MCF 10A (cell line): ENCODE results near the gene PIGT. TPM values are rescaled to one million over a fixed set of nuclear protein-coding genes. Genes with fewer than 3 reads are reported as not detected.

Source experiments
- BruUV-seq: library from RNA; stranded (reverse); fragments of 400-500 nt; replicated peaks from 2 replicates; lab custom pipeline; 2021; lab: Mats Ljungman, UMichigan
- CTCF ChIA-PET: fragments of 300-600 bp; sonication (Branson Sonifier 250); formaldehyde crosslinking; extraction: SDS; loops from one replicate; lab custom pipeline; 2021; ENCODE audit warnings: antibody characterized with exemption, inconsistent platforms; lab: Yijun Ruan, JAX
- POLR2A ChIA-PET: fragments of 300-600, 350-650 bp; sonication (Branson Sonifier 250); formaldehyde crosslinking; extraction: SDS; loops from one replicate; lab custom pipeline; 2020; ENCODE audit warnings: antibody characterized with exemption, inconsistent platforms; lab: Yijun Ruan, JAX
- DNase-seq: peaks from one replicate; pipeline ENCODE4 v3.0.0-alpha.2; 2018; ENCODE audit not compliant: unreplicated experiment
- H3K27ac Mint-ChIP-seq: one replicate; pipeline ENCODE4 v1.8.0; 2022; ENCODE audit warnings: mild to moderate bottlenecking, low read depth, mixed read lengths; ENCODE audit not compliant: unreplicated experiment
- H3K27me3 Mint-ChIP-seq: one replicate; pipeline ENCODE4 v1.8.0; 2022; ENCODE audit warnings: mixed read lengths; ENCODE audit not compliant: insufficient read depth, unreplicated experiment
- H3K36me3 Mint-ChIP-seq: one replicate; pipeline ENCODE4 v1.8.0; 2022; ENCODE audit warnings: mild to moderate bottlenecking, moderate library complexity, mixed read lengths; ENCODE audit not compliant: insufficient read depth, unreplicated experiment
- H3K4me1 Mint-ChIP-seq: one replicate; pipeline ENCODE4 v1.8.0; 2022; ENCODE audit warnings: mixed read lengths; ENCODE audit not compliant: insufficient read depth, unreplicated experiment
- H3K4me3 Mint-ChIP-seq: one replicate; pipeline ENCODE4 v1.8.0; 2022; ENCODE audit warnings: mild to moderate bottlenecking, moderate library complexity, mixed read lengths; ENCODE audit not compliant: unreplicated experiment
- H3K9me3 Mint-ChIP-seq: one replicate; pipeline ENCODE4 v1.8.0; 2022; ENCODE audit warnings: mixed read lengths; ENCODE audit not compliant: unreplicated experiment
- CTCF ChIP-seq: fragments of 200-600 bp; IDR thresholded peaks from one replicate; pipeline ENCODE4 v1.8.0; 2022; ENCODE audit warnings: antibody characterized with exemption, mild to moderate bottlenecking; ENCODE audit not compliant: unreplicated experiment
- intact Hi-C: fragments of 100-400 bp; cut with micrococcal nuclease; formaldehyde crosslinking; loops from 2 replicates; pipeline ENCODE4 v1.14.1; 2022
- total RNA-seq: library from RNA; stranded (reverse); gene quantifications from 2 replicates; pipeline ENCODE4 v1.2.3, GENCODE V29; 2022

PIGT gene
- total RNA-seq, 1 experiment from 2014 or later: 79.4 TPM

- CTCF ChIA-PET: interaction anchor here (0.7 to 1.7 kb wide), 11 partner anchors 9 to 327 kb away, joined by 3 to 9 read pairs (median 4); partner anchors contain the start of gene EPPIN
- TF ChIP-seq CTCF: no peak
- Mint-ChIP-seq H3K36me3 (no peaks in the 10 kb centered on the region), H3K9me3 (no peaks in the 10 kb centered on the region), H3K27ac (no peak overlapping the region), H3K4me3 (no peak overlapping the region), H3K4me1 (no peaks in the 10 kb centered on the region), H3K27me3 (peaks cover 19% of the 10 kb centered on the region)
- no TSS peak for BruUV-seq
- intact Hi-C loops: no loop called here
- POLR2A ChIA-PET: no interaction called here
- no peak for DNase-seq
These were observed 28.1 kb downstream of the PIGT start for GRCh38 chr20:45444050-45444449.

- peak; percentile 50 for TF ChIP-seq CTCF
- CTCF ChIA-PET: interaction anchor here (0.6 to 3.9 kb wide), 19 partner anchors 7 to 522 kb away, joined by 3 to 39 read pairs (median 3); partner anchors contain the start of genes EPPIN and SYS1
- Mint-ChIP-seq H3K4me3 (no peak overlapping the region), H3K27me3 (peaks cover 19% of the 10 kb centered on the region), H3K9me3 (no peaks in the 10 kb centered on the region), H3K27ac (no peak overlapping the region), H3K36me3 (no peaks in the 10 kb centered on the region), H3K4me1 (no peaks in the 10 kb centered on the region)
- POLR2A ChIA-PET: interaction anchor here (0.5 to 1.1 kb wide), 5 partner anchors 12 to 312 kb away, joined by 3 to 4 read pairs (median 3); partner anchors contain the start of gene PIGT
- BruUV-seq: no TSS peak
- intact Hi-C loops: no loop called here
- DNase-seq: peak; percentile 51
These were observed 30.0 kb downstream of the PIGT start for GRCh38 chr20:45445805-45446562.

GRCh38 chr20:45448270-45448669 lies 32.3 kb downstream of the PIGT start:
- Mint-ChIP-seq H3K4me1 (no peaks in the 10 kb centered on the region), H3K9me3 (no peaks in the 10 kb centered on the region), H3K27ac (no peak overlapping the region), H3K27me3 (peaks cover 19% of the 10 kb centered on the region), H3K36me3 (no peaks in the 10 kb centered on the region), H3K4me3 (no peak overlapping the region)
- no peak for DNase-seq
- intact Hi-C loops: no loop called here
- ChIA-PET POLR2A (no interaction called here), CTCF (interaction anchor here (0.7 to 8.9 kb wide), 7 partner anchors 10 to 545 kb away, joined by 3 to 92 read pairs (median 5); no protein-coding TSS in a partner anchor)
- no peak for TF ChIP-seq CTCF
- BruUV-seq: no TSS peak

GRCh38 chr20:45449528-45449927 lies 33.6 kb downstream of the PIGT start:
- Mint-ChIP-seq H3K36me3 (no peaks in the 10 kb centered on the region), H3K27me3 (peaks cover 9% of the 10 kb centered on the region), H3K4me1 (no peaks in the 10 kb centered on the region), H3K4me3 (no peak overlapping the region), H3K27ac (no peak overlapping the region), H3K9me3 (no peaks in the 10 kb centered on the region)
- no peak for TF ChIP-seq CTCF
- POLR2A ChIA-PET: no interaction called here
- no peak for DNase-seq
- BruUV-seq: no TSS peak
- CTCF ChIA-PET: interaction anchor here (0.6 to 8.9 kb wide), 29 partner anchors 9 to 765 kb away, joined by 3 to 92 read pairs (median 3); partner anchors contain the start of genes DBNDD2 and SYS1
- intact Hi-C loops: no loop called here
